Stimulated activated CD8-positive, alpha-beta memory T cell treated with anti-CD3 and anti-CD28 coated beads, Interleukin-2, amount 100 ng/mL, for 48 hours (primary cell): ENCODE data around the gene SIK2.
"Not testable (repeated sequence)": the region's sequence is repeated elsewhere in the genome, so short reads cannot be mapped to it uniquely, and the experiment has no call there.

Experiments
- DNase-seq, 2 donors: peaks; one replicate each; pipeline ENCODE4 v3.0.0-alpha.2; 2020; ENCODE audit warnings: low read depth in 2 of 2

The SIK2 gene

DNA sequence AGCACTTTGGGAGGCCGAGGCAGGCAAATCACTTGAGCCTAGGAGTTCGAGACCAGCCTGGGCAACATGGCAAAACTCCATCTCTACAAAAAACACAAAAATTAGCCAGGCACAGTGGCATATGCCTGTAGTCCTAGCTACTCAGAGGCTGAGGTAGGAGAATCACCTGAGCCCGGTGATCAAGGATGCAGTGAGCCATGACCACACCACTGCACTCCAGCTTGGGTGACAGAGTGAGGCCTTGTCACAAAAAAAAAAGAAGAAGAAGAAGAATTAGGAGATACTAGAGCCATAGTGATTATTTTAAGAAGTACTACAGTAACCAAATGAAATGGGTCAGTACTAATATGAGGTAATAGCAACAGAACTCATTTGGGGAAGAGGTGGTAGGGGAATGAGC, 56.2 kb downstream of the SIK2 start:
- DNase-seq: not testable (repeated sequence)

DNA sequence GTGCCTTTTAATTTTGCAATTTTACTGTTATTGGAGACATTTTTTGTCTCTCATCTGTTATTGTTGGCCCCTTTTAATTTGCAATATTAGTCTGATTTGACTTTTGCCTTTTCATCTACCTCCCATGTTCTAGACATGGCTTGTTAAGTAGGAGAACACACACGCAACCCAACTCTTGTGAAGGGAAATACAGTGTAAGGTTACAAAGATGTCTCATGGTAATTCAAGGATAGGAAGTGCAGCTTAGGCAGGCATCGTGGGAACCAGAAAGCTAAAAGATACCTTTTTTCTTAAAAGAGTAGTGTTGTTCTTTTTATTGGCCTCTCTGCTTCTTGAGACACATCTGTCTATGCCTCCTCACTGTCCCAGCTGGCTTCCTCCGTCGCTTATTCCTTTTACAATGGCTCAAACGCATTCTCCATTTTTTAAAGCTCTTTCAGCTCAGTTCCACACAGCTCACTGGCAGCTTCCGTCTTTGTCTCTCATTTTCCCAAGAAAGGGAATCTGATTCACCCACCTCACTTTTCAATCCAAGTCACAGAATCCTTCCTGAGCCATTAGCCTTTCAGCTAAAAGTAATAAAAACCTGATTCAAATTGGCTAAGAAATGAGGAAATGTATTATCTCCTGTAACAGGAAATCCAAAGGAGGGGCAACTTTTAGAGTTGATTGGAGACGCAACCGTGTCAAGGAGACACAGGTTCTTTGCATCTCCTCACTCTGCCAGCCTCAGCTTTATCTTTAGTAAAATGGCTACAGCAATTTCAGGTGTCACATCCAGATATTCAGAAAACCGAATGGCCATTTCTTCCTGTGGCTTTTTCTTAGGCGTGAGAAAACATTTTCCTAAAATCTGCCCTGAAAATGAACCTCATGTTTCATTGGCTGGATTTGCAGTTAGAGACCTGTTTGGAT, 57.2 kb downstream of the SIK2 start:
- no peak for DNase-seq

GRCh38 chr11:111660822-111661221, 58.6 kb downstream of the SIK2 start:
- DNase-seq: no peak

- no peak for DNase-seq
Observed at GRCh38 chr11:111663820-111664219, 61.6 kb downstream of the SIK2 start.

- DNase-seq: no peak
Observed at GRCh38 chr11:111665777-111666176, 63.5 kb downstream of the SIK2 start.

DNA sequence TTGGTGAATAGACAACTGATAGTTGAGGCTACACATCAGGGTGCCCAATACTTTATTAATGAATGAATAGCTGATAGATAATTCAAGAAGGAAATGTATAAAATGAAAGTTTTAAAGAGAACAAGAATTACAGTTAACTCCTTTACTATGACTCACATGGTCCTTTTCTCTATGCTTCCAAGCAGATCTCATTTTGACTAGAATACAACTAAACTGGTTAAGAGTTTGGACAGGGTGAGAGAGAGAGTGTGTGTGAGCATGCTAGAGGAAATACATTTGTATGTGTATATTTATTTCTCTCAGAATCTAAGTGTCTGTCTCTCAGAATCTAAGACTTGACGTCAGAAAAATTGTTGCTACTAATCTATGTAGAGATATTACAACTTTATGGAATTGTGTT, 66.7 kb downstream of the SIK2 start:
- no peak for DNase-seq

- no peak for DNase-seq
Observed at GRCh38 chr11:111671383-111671782, 69.1 kb downstream of the SIK2 start.

DNA sequence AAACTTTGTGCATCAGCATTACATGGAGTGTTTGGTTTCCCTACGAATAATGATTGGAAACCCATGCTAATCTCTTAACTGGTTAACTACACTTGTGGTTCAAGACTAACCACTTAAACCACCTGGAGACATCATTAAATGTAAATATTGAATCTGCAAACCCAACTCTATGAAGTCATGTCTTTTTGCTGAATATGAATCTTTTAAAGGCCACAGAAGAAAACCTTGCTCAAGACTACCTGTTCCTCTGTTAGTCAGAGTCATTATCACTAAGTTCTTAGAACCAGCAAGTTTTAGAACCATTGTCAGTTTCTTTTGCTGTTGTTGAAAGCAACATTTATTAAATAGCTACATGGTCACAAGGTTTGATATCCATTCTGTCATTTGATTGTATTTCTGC, 70.7 kb downstream of the SIK2 start:
- no peak for DNase-seq

GRCh38 chr11:111674941-111675340, 72.7 kb downstream of the SIK2 start:
- DNase-seq: no peak

- DNase-seq: no peak
Observed at GRCh38 chr11:111675891-111676290, 73.6 kb downstream of the SIK2 start.

DNA sequence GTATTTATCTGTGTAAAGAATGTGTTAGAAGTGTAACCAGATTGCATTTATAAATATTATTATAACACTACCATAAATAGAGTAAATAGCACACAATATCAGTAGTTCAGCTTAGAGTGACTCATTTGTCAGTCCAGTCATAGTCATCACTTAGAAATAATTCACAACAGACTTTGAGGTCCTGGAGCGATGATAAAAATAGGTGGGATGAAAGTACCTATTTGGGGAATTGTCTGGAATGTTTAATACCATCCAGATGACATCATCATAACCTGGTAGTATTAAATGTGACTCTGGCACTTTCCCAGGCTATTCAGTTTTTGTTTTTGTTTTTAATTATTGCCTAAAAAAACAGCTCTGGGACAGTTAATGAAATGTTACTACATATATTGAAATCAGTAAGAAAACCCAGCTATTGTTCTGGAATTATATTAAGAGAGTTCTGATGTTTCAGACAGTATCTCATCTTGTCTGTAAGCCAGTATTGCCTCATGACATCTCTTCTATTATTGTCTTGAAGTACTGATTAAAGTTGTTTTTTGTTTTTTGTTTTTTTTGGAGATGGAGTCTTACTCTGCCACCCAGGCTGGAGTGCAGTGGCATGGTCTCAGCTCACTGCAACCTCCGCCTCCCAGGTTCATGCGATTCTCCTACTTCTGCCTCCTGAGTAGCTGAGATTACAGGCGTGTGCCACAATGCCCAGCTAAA, 74.8 kb downstream of the SIK2 start:
- DNase-seq: no peak

GRCh38 chr11:111680486-111681175, 78.4 kb downstream of the SIK2 start:
- no peak for DNase-seq

DNA sequence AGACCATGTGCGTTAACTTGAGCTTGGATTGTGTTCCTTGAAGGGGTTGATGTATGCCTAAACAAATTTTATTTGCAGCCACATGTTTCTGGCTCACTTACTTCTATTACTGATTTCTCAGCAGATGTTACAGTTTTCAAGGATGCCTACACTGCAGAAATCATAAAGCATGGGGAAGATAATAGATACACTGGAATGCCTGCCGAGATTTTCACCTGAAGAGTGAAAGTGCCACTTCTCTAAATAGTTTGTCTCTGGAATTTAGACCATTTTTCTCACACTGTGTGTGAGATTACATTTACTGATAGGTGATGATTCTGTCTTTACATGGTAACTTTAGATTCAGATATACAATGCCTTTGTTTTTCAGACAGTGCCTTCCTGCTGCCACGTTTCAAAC, 81.6 kb downstream of the SIK2 start:
- DNase-seq: no peak

- DNase-seq: no peak
Observed at GRCh38 chr11:111684251-111684650, 82.0 kb downstream of the SIK2 start.

- no peak for DNase-seq
Observed at GRCh38 chr11:111688013-111688412, 85.8 kb downstream of the SIK2 start.

DNA sequence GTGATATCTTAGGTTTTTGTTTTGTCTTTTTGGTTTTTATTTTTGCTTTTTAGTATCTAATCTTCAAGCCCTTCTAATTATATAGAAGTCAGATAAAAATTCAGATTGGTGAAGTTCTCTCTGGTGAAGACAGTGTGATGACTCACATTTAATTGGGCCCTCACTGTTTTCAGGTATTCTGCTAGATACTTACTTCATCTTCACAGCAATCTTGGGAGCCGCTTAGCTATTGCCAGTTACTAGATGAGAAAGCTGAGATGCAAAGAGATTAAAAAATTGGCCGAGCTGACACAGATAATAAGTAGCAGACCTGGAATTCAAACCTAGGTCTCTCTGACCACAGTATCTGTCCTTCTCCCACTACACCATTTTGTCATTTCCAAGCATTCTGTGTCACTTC, 88.9 kb downstream of the SIK2 start:
- no peak for DNase-seq

- no peak for DNase-seq
Observed at GRCh38 chr11:111691741-111692140, 89.5 kb downstream of the SIK2 start.

DNA sequence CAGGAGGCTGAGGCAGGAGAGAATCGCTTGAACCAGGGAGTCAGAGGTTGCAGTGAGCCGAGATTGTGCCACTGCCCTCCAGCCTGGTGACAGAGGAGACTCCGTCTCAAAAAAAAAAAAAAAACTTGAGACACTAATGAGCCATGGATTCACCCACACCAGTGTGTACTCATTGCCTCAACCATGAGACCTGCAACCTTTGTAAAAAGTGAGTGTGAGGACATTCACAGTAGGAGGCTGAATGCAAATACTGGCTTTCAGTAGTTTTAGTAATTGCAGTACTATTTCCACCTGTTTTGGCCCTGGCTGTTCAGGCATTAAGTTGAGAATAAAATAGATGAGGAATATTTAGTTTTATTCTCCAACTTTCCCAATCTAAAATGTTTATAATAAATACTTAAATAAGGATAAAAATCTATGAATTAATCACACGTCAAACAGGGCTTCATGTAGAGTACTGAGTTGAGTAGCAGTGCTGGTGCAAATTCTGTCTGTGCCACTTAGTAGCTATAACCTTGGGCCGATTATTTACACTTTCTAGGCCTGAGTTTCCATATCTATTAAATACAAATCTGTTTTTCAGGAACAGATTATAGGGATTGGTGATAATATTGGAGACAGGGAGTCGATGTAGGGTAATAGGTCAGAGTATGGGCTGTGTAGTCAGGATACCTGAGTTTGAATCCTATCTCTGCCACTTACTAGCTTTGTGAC, 91.1 kb downstream of the SIK2 start:
- no peak for DNase-seq

- DNase-seq: no peak
Observed at GRCh38 chr11:111694851-111695250, 92.6 kb downstream of the SIK2 start.

DNA sequence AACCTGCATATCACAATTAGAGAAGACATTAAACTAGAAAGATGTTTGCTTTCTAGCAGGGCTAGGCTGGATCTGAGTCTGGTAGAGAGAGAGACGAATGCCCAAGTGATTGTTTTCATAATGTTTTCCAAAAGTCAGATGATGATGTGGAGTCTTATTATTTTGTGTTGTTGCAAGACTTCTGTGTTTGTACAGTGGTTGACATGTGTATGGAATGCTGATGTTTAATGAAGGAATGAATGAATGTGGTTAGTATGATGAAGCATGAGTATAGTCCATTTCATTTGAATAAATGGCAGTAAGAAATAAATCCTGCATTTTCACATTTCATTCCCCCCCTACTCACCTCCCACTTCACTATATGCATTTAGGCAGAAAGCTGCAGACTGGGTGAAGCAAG, 94.3 kb downstream of the SIK2 start:
- no peak for DNase-seq

DNA sequence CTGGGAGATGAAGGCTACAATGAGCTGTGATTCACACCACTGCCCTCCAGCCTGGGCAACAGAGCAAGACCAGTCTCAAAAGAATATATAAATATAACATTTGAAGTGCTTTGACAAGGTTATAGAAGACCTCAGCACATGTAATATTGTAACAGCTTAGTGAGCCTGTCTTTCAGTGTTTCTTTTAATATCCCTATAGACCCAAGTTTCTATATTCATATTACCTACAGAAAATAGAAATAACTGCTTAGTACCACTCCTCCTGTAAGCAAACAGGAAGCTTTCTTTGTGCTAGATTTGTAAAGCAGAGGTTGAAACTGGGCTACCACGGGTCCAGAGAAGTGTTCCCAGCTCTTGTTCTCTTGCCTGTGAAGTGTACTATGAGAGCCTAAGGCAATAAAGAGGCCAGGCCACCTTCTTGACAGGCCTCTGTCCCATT, 95.7 kb downstream of the SIK2 start:
- DNase-seq: no peak
